Heart left ventricle (tissue), 16 donors: ENCODE results near the gene UBE2V1. TPM values are rescaled to one million over a fixed set of nuclear protein-coding genes. Genes with fewer than 3 reads are reported as not detected.
A peak's percentile ranks its signal among the peaks of the same experiment; 100 is the strongest.
"Not testable (repeated sequence)": the region's sequence is repeated elsewhere in the genome, so short reads cannot be mapped to it uniquely, and the experiment has no call there.

Source experiments
- ATAC-seq, 4 donors: fragments of 200-7000 bp; cut with Tn5 transposase; one replicate each; pipeline ENCODE4 v1.9.1; 2020 to 2022; ENCODE audit warnings: moderate library complexity in 4 of 4, mild to moderate bottlenecking in 3 of 4, moderate number of reproducible peaks in 1 of 4
- DNase-seq, 5 donors: peaks; one replicate each; pipeline ENCODE4 v3.0.0-alpha.2; 2020
- H3K27ac ChIP-seq, 12 donors: fragments of 200-600 bp; sonication (generic) in 4 of 12; one replicate each; pipeline versions ENCODE4 v1.5.0 to v1.8.0; 2016 to 2022; ENCODE audit warnings: mild to moderate bottlenecking in 2 of 12
- H3K27me3 ChIP-seq, 9 donors: fragments of 200-600 bp; sonication (generic) in 2 of 9; one replicate each; pipeline versions ENCODE4 v1.5.1 to v1.8.0; 2016 to 2022; ENCODE audit warnings: mild to moderate bottlenecking in 3 of 9
- H3K36me3 ChIP-seq, 9 donors: fragments of 200-600 bp; sonication (generic) in 2 of 9; one replicate each; pipeline versions ENCODE4 v1.5.0 to v1.8.0; 2018 to 2022; ENCODE audit warnings: mild to moderate bottlenecking in 2 of 9
- H3K4me1 ChIP-seq, 12 donors: fragments of 200-600 bp; sonication (generic) in 4 of 12; one replicate each; pipeline versions ENCODE4 v1.5.0 to v1.8.0; 2016 to 2022; ENCODE audit warnings: mild to moderate bottlenecking in 3 of 12
- H3K4me3 ChIP-seq, 12 donors: fragments of 200-600 bp; sonication (generic) in 4 of 12; one replicate each; pipeline versions ENCODE4 v1.5.0 to v1.8.0; 2017 to 2022; ENCODE audit warnings: mild to moderate bottlenecking in 9 of 12, moderate library complexity in 4 of 12
- H3K9me3 ChIP-seq, 12 donors: fragments of 200-600 bp; sonication (generic) in 4 of 12; one replicate each; pipeline versions ENCODE4 v1.5.0 to v1.8.0; 2016 to 2022; ENCODE audit warnings: mild to moderate bottlenecking in 1 of 12
- CTCF ChIP-seq, 12 donors: fragments of 200-600 bp; sonication (generic) in 4 of 12; IDR thresholded peaks; one replicate each; pipeline versions ENCODE4 v1.5.0 to v1.8.0; 2018 to 2022; ENCODE audit warnings: antibody characterized with exemption in 12 of 12, mild to moderate bottlenecking in 5 of 12
- POLR2A ChIP-seq, 2 donors: fragments of 450-650 bp; IDR thresholded peaks; one replicate each; pipeline ENCODE4 v1.6.1; 2017; ENCODE audit warnings: antibody characterized with exemption in 2 of 2, mild to moderate bottlenecking in 2 of 2, moderate library complexity in 2 of 2
- WGBS, 4 donors: extraction: QIAGEN DNeasy Blood & Tissue Kit in 2 of 4; methylation state at CpG; one replicate each; pipeline versions ENCODE4 v1.1.5 to v1.1.7; 2013 to 2018; 5-methylcytosine and 5-hydroxymethylcytosine counted together
- intact Hi-C, 10 donors: fragments of 100-400 bp; cut with DNase I; formaldehyde crosslinking; loops; one replicate each; pipeline versions ENCODE4 v1.11.1 to v1.14.2; 2022
- polyA plus RNA-seq, 2 donors: library from polyadenylated mRNA; stranded (reverse); fragments of 200-250 nt; gene quantifications; one replicate each; pipeline ENCODE4 v1.2.3, GENCODE V29; 2013
- total RNA-seq, 9 donors: library from RNA; depleted of rRNA in 2 of 9; stranded (reverse); fragments of >200 nt in 2 of 9; fragmentation: NEBNext Ultra II Directional in 3 of 9; extraction: Animal tissue kit (Norgen Biotek cat#: 25700) in 3 of 9; gene quantifications; one replicate each; pipeline versions ENCODE4 v1.1.0 to v1.2.4, GENCODE V29; 2016 to 2023
- donor health status: ischemic (EF 13 %, LVEDD 7.1; RV severe dilation, severe dysfunction).
- donor health status: healthy with polysubstance abuse.
- donor health status: DM: no; HTN: yes; CAD: no.
- donor health status: DM: no; HTN: no; CAD: no.
- donor health status: ischemic (EF 25% LVEDD 6.9; RV normal size, moderate dysfunction).
- donor health status: ischemic (EF 25% LVEDD 5.7; RV mildly dilated, moderate dysfunction).
- donor health status: healthy.
- donor health status: DM: yes; HTN: yes; CAD: no.
- donor health status: ischemic (EF 35%, LVEDD 5.7; RV mildly dilated, moderate dysfunction).
- donor health status: nonischemic (EF 11% LVEDD 7.7; RV severe dilation, severe dysfunction).
- donor health status: DM: yes; HTN: yes; CAD: no.
- donor health status: PGD.
- donor health status: ischemic (EF 29% LVEDD 5.4; RV normal size, mild dysfunction).
- donor health status: nonischemic (EF 23%, LVEDD 6.1; RV moderate dilation, normal function).

UBE2V1 gene
- total and polyA plus RNA-seq, 11 donors = 54.2 to 105 (median 78.5) TPM

DNA sequence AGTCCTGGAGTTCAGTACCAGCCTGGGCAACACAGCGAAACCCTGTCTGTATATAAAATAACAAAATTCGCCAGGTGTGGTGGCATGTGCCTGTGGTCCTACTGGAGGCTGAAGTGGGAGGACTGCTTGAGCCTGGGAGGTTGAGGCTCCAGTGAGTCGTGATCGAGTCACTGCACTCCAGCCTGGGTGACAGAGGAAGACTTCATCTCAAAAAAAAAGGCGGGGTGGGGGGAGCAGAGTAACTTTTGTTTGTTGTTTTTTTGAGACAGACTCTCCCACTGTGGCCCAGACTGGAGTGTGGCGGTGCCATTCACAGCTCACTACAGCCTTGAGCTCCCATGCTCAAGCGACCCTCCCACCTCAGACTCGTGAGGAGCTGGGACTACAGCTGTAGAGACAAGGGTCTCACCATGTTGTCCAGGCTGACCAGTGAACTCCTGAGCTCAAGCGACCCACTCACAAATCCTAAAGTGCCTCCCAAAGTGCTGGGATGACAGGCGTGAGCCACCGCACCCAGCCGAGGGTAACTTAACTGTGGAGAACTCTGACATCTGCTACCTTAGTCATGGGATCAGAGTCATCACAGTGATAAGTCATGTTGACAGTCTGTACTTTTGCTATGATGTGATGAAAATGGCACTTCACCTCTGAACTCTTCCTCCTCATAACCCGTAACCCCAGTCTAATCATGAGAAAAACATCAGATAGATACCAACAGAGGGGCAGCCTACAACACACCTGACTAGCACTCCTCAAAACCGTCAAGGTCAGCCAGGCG, 24.1 kb upstream of the UBE2V1 start:
- Histone ChIP-seq H3K27me3 (no peaks in the 10 kb centered on the region), H3K9me3 (no peaks in the 10 kb centered on the region), H3K4me3 (no peak overlapping the region), H3K27ac (peak overlapping the region in 11 of 12 donors; percentile 11 to 71 (median 60)), H3K4me1 (peaks cover 0 to 63% (median 39%) of the 10 kb centered on the region in 12 donors), H3K36me3 (peaks cover under 1 to 45% (median 23%) of the 10 kb centered on the region in 9 donors)
- ATAC-seq (no peak), DNase-seq (no peak)
- intact Hi-C loops = loop anchor here in 1 of 10 donors (2.0 kb wide), 1 partner anchor 16 kb away; the partner anchor contains the start of gene PEDS1
- no peak for TF ChIP-seq CTCF (IDR thresholded peaks at IDR 0.05)
- no peak for TF ChIP-seq POLR2A (IDR thresholded peaks at IDR 0.05)
- WGBS, 4 donors = 90 to 95% (median 93%) methylated on average over 15 of the region's 15 CpGs

GRCh38 chr20:50135157-50135556, 22.2 kb upstream of the UBE2V1 start:
- DNase-seq, ATAC-seq, H3K4me3 ChIP-seq, H3K9me3 ChIP-seq, H3K27me3 ChIP-seq, H3K27ac ChIP-seq, intact Hi-C loops: not testable (repeated sequence)
- 85 to 91% (median 89%) methylated on average over 7 of the region's 7 CpGs for WGBS, 4 donors
- peaks cover 0 to 45% (median 15%) of the 10 kb centered on the region in 9 donors for H3K36me3 ChIP-seq
- H3K4me1 ChIP-seq = peaks cover 3 to 57% (median 38%) of the 10 kb centered on the region in 12 donors

GRCh38 chr20:50133474-50134217, 20.7 kb upstream of the UBE2V1 start:
- peak overlapping the region in 11 of 12 donors; percentile 42 to 85 (median 53) for H3K27ac ChIP-seq
- DNase-seq = peak in 1 of 5 donors; percentile 51
- TF ChIP-seq POLR2A (IDR thresholded peaks at IDR 0.05) = no peak
- peak in 1 of 12 donors; percentile 6 for TF ChIP-seq CTCF (IDR thresholded peaks at IDR 0.05)
- WGBS, 4 donors = 60 to 69% (median 64%) methylated on average over 9 of the region's 9 CpGs
- no peaks in the 10 kb centered on the region for H3K27me3 ChIP-seq
- intact Hi-C loops = no loop called here
- no peaks in the 10 kb centered on the region for H3K9me3 ChIP-seq
- H3K36me3 ChIP-seq = peaks cover 0 to 57% (median 24%) of the 10 kb centered on the region in 9 donors
- no peak overlapping the region for H3K4me3 ChIP-seq
- ATAC-seq = peak in 3 of 4 donors; percentile 12 to 40 (median 29)
- H3K4me1 ChIP-seq = peaks cover 3 to 51% (median 32%) of the 10 kb centered on the region in 12 donors

GRCh38 chr20:50133041-50133440, 20.1 kb upstream of the UBE2V1 start:
- TF ChIP-seq CTCF (IDR thresholded peaks at IDR 0.05) (no peak), POLR2A (IDR thresholded peaks at IDR 0.05) (no peak)
- 73 to 87% (median 81%) methylated on average over 4 to 6 of the region's 6 CpGs for WGBS, 4 donors
- peaks cover 0 to 45% (median 27%) of the 10 kb centered on the region in 12 donors for H3K4me1 ChIP-seq
- peak in 1 of 4 donors; percentile 6 for ATAC-seq
- intact Hi-C loops = no loop called here
- H3K27me3 ChIP-seq = no peaks in the 10 kb centered on the region
- peaks cover 0 to 63% (median 30%) of the 10 kb centered on the region in 9 donors for H3K36me3 ChIP-seq
- H3K27ac ChIP-seq = peak overlapping the region in 11 of 12 donors; percentile 42 to 85 (median 53)
- no peaks in the 10 kb centered on the region for H3K9me3 ChIP-seq
- H3K4me3 ChIP-seq = no peak overlapping the region
- no peak for DNase-seq
